OCI-LY1 (cell line): Measurements from ENCODE around the gene C1orf116.

ENCODE experiments used
- EZH2 ChIP-seq: fragments of 200-600 bp; sonication (generic), shearing (Covaris generic); IDR thresholded peaks from 2 replicates; pipeline ENCODE4 v1.8.0; 2017; ENCODE audit warnings: borderline replicate concordance, mixed run types, mild to moderate bottlenecking, antibody characterized with exemption, low read length, moderate library complexity, mixed read lengths
- TF ChIP-seq, protein P1 (sequence below): fragments of 200-600 bp; sonication (generic), shearing (Covaris generic); IDR thresholded peaks from 2 replicates; pipeline ENCODE4 v1.5.1; 2017; ENCODE audit warnings: mild to moderate bottlenecking, antibody characterized with exemption, low read length, moderate library complexity, mixed read lengths

GRCh38 chr1:207002724-207003146 is 29.8 kb downstream of the C1orf116 start:
- TF ChIP-seq, protein P1, sequence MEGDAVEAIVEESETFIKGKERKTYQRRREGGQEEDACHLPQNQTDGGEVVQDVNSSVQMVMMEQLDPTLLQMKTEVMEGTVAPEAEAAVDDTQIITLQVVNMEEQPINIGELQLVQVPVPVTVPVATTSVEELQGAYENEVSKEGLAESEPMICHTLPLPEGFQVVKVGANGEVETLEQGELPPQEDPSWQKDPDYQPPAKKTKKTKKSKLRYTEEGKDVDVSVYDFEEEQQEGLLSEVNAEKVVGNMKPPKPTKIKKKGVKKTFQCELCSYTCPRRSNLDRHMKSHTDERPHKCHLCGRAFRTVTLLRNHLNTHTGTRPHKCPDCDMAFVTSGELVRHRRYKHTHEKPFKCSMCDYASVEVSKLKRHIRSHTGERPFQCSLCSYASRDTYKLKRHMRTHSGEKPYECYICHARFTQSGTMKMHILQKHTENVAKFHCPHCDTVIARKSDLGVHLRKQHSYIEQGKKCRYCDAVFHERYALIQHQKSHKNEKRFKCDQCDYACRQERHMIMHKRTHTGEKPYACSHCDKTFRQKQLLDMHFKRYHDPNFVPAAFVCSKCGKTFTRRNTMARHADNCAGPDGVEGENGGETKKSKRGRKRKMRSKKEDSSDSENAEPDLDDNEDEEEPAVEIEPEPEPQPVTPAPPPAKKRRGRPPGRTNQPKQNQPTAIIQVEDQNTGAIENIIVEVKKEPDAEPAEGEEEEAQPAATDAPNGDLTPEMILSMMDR = no peak
- TF ChIP-seq EZH2 = no peak
